Stomach (tissue), 4 donors: ENCODE data around the gene ATP8A2.

Experiments
- CTCF ChIP-seq, 7 experiments: fragments of 450-650 bp in 4 of 7; fragments of 200-600 bp in 3 of 7; sonication (generic) in 3 of 7; IDR thresholded peaks; one replicate each; pipeline ENCODE4 v1.5.1; 2016 to 2019; ENCODE audit warnings: antibody characterized with exemption in 7 of 7, control low read depth in 2 of 7, mild to moderate bottlenecking in 1 of 7
- EP300 ChIP-seq: sonication (generic); formaldehyde crosslinking; IDR thresholded peaks from one replicate; pipeline ENCODE4 v1.6.1; 2017; ENCODE audit warnings: antibody characterized with exemption
- POLR2A ChIP-seq, 4 donors: fragments of 450-650 bp; IDR thresholded peaks; one replicate each; pipeline ENCODE4 v1.6.1; 2016; ENCODE audit warnings: antibody characterized with exemption in 4 of 4, control low read depth in 2 of 4, mild to moderate bottlenecking in 1 of 4, moderate library complexity in 1 of 4
- POLR2AphosphoS5 ChIP-seq, 3 donors: sonication (generic); formaldehyde crosslinking; IDR thresholded peaks; one replicate each; pipeline ENCODE4 v1.6.1; 2016; ENCODE audit warnings: antibody characterized with exemption in 3 of 3

- TF ChIP-seq POLR2A (IDR thresholded peaks at IDR 0.05) (no peak), EP300 (no peak), POLR2AphosphoS5 (IDR thresholded peaks at IDR 0.05) (no peak), CTCF (IDR thresholded peaks at IDR 0.05) (no peak)
Measured at GRCh38 chr13:25379011-25379410, 7.2 kb downstream of the ATP8A2 start.
